NT2/D1 (cell line): ENCODE measurements around the gene DHRS7B.

Experiments used
- SUZ12 ChIP-seq: IDR thresholded peaks from 2 replicates; pipeline ENCODE4 v1.6.1; 2011; ENCODE audit not compliant: insufficient read length, insufficient read depth; ENCODE audit errors: extremely low read depth
- YY1 ChIP-seq: IDR thresholded peaks from 2 replicates; pipeline ENCODE4 v1.6.1; 2011; ENCODE audit not compliant: insufficient read length, insufficient read depth
- ZNF274 ChIP-seq: IDR thresholded peaks from 2 replicates; pipeline ENCODE4 v1.6.1; 2011; ENCODE audit warnings: mild to moderate bottlenecking, low read depth, low read length

GRCh38 chr17:21140911-21141310 lies 14.1 kb downstream of the DHRS7B start:
- TF ChIP-seq ZNF274, result no peak
- no peak for TF ChIP-seq YY1
- no peak for TF ChIP-seq SUZ12
